CD4-positive, alpha-beta T cell (primary cell): Measurements from ENCODE around the gene DDC. TPM values are rescaled to one million over a fixed set of nuclear protein-coding genes. Genes with fewer than 3 reads are reported as not detected.

Experiments
- ATAC-seq: fragments of 200-7000 bp; cut with Tn5 transposase; one replicate; pipeline ENCODE4 v1.10.0; 2022; ENCODE audit warnings: mild to moderate bottlenecking; ENCODE audit not compliant: poor library complexity
- CTCF ChIA-PET: fragments of 350-600 bp; sonication (Branson Sonifier 250); formaldehyde crosslinking; loops from one replicate; lab custom pipeline; 2021; ENCODE audit warnings: antibody characterized with exemption, inconsistent platforms; lab: Charles Lee
- POLR2A ChIA-PET: fragments of 350-600 bp; sonication (Branson Sonifier 250); formaldehyde crosslinking; loops from one replicate; lab custom pipeline; 2021; ENCODE audit warnings: antibody characterized with exemption, inconsistent platforms; lab: Charles Lee
- DNase-seq, 14 experiments: peaks; one replicate each; pipeline ENCODE4 v3.0.0-alpha.2; 2013 to 2020; ENCODE audit warnings: mixed read lengths in 2 of 14
- H3K27ac ChIP-seq, 2 donors: one replicate each; pipeline versions ENCODE4 v1.5.1 to v1.7.0; 2013; ENCODE audit warnings: low read length in 2 of 2, low read depth in 1 of 2, mild to moderate bottlenecking in 1 of 2
- H3K27me3 ChIP-seq, 2 experiments: 1 replicate in 1 of 2; 2 replicates in 1 of 2; pipeline versions ENCODE4 v1.6.1 to v1.7.0; 2013; ENCODE audit warnings: low read length in 2 of 2, control low read depth in 1 of 2, mild to moderate bottlenecking in 1 of 2, moderate library complexity in 1 of 2; ENCODE audit not compliant: insufficient read depth in 2 of 2, control insufficient read depth in 1 of 2
- H3K36me3 ChIP-seq: one replicate; pipeline ENCODE4 v1.6.1; 2013; ENCODE audit warnings: low read length, control low read depth; ENCODE audit not compliant: insufficient read depth
- H3K4me1 ChIP-seq: one replicate; pipeline ENCODE4 v1.6.1; 2013; ENCODE audit warnings: low read length, control low read depth; ENCODE audit not compliant: insufficient read depth
- H3K4me3 ChIP-seq: one replicate; pipeline ENCODE4 v1.5.1; 2013; ENCODE audit warnings: mild to moderate bottlenecking, low read length, moderate library complexity
- H3K9me3 ChIP-seq, 2 experiments: 1 replicate in 1 of 2; 2 replicates in 1 of 2; pipeline versions ENCODE4 v1.6.1 to v1.7.0; 2013; ENCODE audit warnings: low read length in 2 of 2, mild to moderate bottlenecking in 2 of 2, control low read depth in 1 of 2, moderate library complexity in 1 of 2; ENCODE audit not compliant: control insufficient read depth in 1 of 2, insufficient read depth in 1 of 2
- H3K27ac Mint-ChIP-seq: one replicate; pipeline ENCODE4 v1.8.0; 2020; ENCODE audit warnings: mixed read lengths
- H3K27me3 Mint-ChIP-seq: one replicate; pipeline ENCODE4 v1.8.0; 2021; ENCODE audit warnings: mixed read lengths
- H3K36me3 Mint-ChIP-seq: one replicate; pipeline ENCODE4 v1.8.0; 2021; ENCODE audit warnings: low read depth, mixed read lengths
- H3K4me1 Mint-ChIP-seq: one replicate; pipeline ENCODE4 v1.8.0; 2021; ENCODE audit warnings: low read depth, mixed read lengths
- H3K4me3 Mint-ChIP-seq: one replicate; pipeline ENCODE4 v1.8.0; 2020; ENCODE audit warnings: mild to moderate bottlenecking, mixed read lengths
- H3K9me3 Mint-ChIP-seq: one replicate; pipeline ENCODE4 v1.8.0; 2020; ENCODE audit warnings: mixed read lengths
- CTCF ChIP-seq: fragments of 200-600 bp; IDR thresholded peaks from one replicate; pipeline ENCODE4 v1.8.0; 2022; ENCODE audit warnings: antibody characterized with exemption, mild to moderate bottlenecking
- intact Hi-C, 2 experiments: fragments of 100-400 bp; cut with DNase I in 1 of 2; cut with micrococcal nuclease in 1 of 2; formaldehyde crosslinking; loops; one replicate each; pipeline versions ENCODE4 v1.15.1 to v1.9.0; 2023 to 2025; cut with DNase I, micrococcal nuclease
- total RNA-seq, 174 experiments: library from RNA in 2 of 174; stranded (reverse) in 2 of 174; gene quantifications; one replicate each; pipeline ENCODE4 v1.2.3 and lab custom pipeline; 2021 to 2026

Gene DDC
- total RNA-seq, 2 experiments from 2014 or later = not detected

GRCh38 chr7:50564171-50564570 is 1.0 kb downstream of the DDC start:
- Mint-ChIP-seq H3K27ac (no peak overlapping the region), H3K4me1 (no peaks in the 10 kb centered on the region), H3K27me3 (peaks cover 6% of the 10 kb centered on the region), H3K4me3 (no peak overlapping the region), H3K9me3 (no peaks in the 10 kb centered on the region), H3K36me3 (no peaks in the 10 kb centered on the region)
- H3K4me3 ChIP-seq = no peak overlapping the region
- POLR2A ChIA-PET = no interaction called here
- ATAC-seq (no peak), DNase-seq (no peak)
- no peaks in the 10 kb centered on the region for H3K9me3 ChIP-seq
- CTCF ChIA-PET = no interaction called here
- intact Hi-C loops = no loop called here
- H3K27me3 ChIP-seq = peaks cover 5 to 7% of the 10 kb centered on the region in 2 experiments
- H3K4me1 ChIP-seq = no peaks in the 10 kb centered on the region
- H3K27ac ChIP-seq = no peak overlapping the region
- TF ChIP-seq CTCF = no peak
- H3K36me3 ChIP-seq = no peaks in the 10 kb centered on the region

GRCh38 chr7:50562136-50562535 is 3.1 kb downstream of the DDC start:
- CTCF ChIA-PET = no interaction called here
- Histone ChIP-seq H3K27ac (no peak overlapping the region), H3K4me3 (no peak overlapping the region), H3K9me3 (no peaks in the 10 kb centered on the region), H3K4me1 (no peaks in the 10 kb centered on the region), H3K27me3 (peaks cover 9% of the 10 kb centered on the region in 2 experiments), H3K36me3 (no peaks in the 10 kb centered on the region)
- POLR2A ChIA-PET = no interaction called here
- intact Hi-C loops = no loop called here
- Mint-ChIP-seq H3K4me3 (no peak overlapping the region), H3K4me1 (no peaks in the 10 kb centered on the region), H3K9me3 (no peaks in the 10 kb centered on the region), H3K36me3 (no peaks in the 10 kb centered on the region), H3K27me3 (peaks cover 24% of the 10 kb centered on the region), H3K27ac (no peak overlapping the region)
- ATAC-seq (no peak), DNase-seq (no peak)
- TF ChIP-seq CTCF = no peak

- H3K4me3 Mint-ChIP-seq = no peak overlapping the region
- Histone ChIP-seq H3K27me3 (peaks cover 9 to 10% of the 10 kb centered on the region in 2 experiments), H3K4me3 (no peak overlapping the region), H3K9me3 (no peaks in the 10 kb centered on the region), H3K36me3 (no peaks in the 10 kb centered on the region), H3K4me1 (no peaks in the 10 kb centered on the region), H3K27ac (no peak overlapping the region)
- ChIA-PET POLR2A (no interaction called here), CTCF (no interaction called here)
- TF ChIP-seq CTCF = no peak
- DNase-seq = no peak
- peaks cover 36% of the 10 kb centered on the region for H3K27me3 Mint-ChIP-seq
- ATAC-seq = no peak
- intact Hi-C loops = no loop called here
- H3K9me3 Mint-ChIP-seq = no peaks in the 10 kb centered on the region
- no peak overlapping the region for H3K27ac Mint-ChIP-seq
- H3K36me3 Mint-ChIP-seq = no peaks in the 10 kb centered on the region
- no peaks in the 10 kb centered on the region for H3K4me1 Mint-ChIP-seq
Observed at GRCh38 chr7:50560865-50561351, 4.3 kb downstream of the DDC start.
